T1000 (cell line): Measurements from ENCODE around the gene PLCL1.
"Not testable (repeated sequence)": the region's sequence is repeated elsewhere in the genome, so short reads cannot be mapped to it uniquely, and the experiment has no call there.

Source experiments
- DNase-seq: peaks from one replicate; lab custom pipeline; 2025; ENCODE audit warnings: mixed read lengths; lab: John Stamatoyannopoulos, UW

Gene PLCL1

GRCh38 chr2:198177040-198177439, 372.6 kb downstream of the PLCL1 start:
- DNase-seq, result no peak

DNA sequence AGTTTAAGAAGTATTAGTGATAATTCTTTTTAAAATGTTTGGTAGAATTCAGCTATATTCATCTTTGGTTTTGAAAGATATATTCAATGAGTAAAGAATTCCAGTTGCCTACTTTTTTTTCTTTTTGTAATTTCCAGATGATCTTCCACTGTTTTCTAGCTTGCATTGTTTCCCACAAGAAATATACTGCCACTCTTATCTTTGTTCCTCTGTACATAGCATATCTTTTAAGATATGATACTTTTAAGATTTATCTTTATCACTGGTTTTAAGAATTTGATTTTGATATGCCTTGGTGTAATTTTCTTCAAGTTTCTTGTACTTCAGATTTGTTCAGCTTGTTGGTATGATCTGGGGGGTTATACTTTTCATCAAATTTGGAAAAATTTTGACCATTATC, 374.4 kb downstream of the PLCL1 start:
- DNase-seq, result no peak

GRCh38 chr2:198186257-198186656, 381.9 kb downstream of the PLCL1 start:
- DNase-seq, result no peak

DNA sequence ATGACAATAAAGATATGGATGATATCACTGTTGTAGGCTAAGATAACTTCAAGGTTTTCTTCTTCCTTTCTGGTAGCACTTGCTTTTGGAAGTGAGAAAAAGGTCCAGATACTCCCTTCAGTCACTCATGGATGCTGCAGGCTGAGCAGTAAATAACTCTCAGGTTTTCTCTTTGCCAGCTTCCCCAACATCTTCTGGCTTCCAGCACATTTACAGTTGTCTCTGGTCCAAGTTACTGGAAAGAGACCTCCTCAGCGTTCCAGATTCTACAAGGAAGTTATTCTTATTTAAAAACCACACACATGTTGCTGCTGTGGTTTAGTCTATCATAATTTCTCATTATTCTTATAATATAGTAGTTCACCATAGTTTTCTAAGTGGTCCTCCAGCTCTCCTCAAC, 383.4 kb downstream of the PLCL1 start:
- no peak for DNase-seq

DNA sequence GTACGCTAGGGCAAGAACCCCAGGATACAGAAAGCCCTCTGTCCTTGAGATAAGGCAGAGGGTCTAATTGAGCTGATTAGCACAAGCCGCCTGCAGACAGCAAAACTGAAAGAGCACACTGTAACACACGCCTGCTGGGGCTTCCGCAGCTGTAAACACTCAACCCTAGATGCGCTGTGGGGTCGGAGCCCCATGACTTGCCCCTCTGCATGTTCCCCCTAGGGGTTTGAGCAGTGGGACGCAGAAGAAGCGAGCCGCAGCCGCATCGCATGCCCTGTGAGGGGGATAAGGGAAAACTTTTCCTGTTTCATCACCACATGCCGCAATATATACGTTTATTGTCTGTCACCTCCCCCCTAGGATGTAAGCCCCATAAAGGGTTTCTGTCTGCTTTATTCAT, 384.6 kb downstream of the PLCL1 start:
- DNase-seq, result no peak

GRCh38 chr2:198191651-198192050, 387.3 kb downstream of the PLCL1 start:
- no peak for DNase-seq

DNA sequence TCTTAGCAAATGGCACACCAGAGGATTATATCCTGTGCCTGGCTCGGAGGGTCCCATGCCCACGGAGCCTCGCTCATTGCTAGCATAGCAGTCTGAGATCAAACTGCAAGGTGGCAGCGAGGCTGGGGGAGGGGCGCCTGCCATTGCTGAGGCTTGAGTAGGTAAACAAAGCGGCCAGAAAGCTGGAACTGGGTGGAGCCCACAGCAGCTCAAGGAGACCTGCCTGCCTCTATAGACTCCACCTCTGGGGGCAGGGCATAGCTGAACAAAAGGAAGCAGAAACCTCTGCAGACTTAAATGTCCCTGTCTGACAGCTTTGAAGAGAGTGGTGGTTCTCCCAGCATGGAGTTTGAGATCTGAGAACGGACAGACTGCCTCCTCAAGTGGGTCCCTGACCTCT, 392.2 kb downstream of the PLCL1 start:
- DNase-seq, result not testable (repeated sequence)
